Dermis lymphatic vessel endothelial cell (primary cell): ENCODE data around the gene CAPN1. TPM values are rescaled to one million over a fixed set of nuclear protein-coding genes. Genes with fewer than 3 reads are reported as not detected.

Experiments
- total RNA-seq: library from RNA; depleted of rRNA; stranded (reverse); fragments of >200 nt; gene quantifications from 2 replicates; pipeline ENCODE4 v1.2.1, GENCODE V29; 2014

Gene CAPN1
- 80.4 and 81.5 TPM in 2 replicates for total RNA-seq

GRCh38 chr11:65181569-65182257 is at the start of gene CAPN1:
Gene CAPN1 (plus strand): TSS chr11:65181928. CDS start chr11:65182702, 774 bp downstream.

GRCh38 chr11:65134240-65134951 is 47.3 kb upstream of the CAPN1 start, which contains the start of gene SYVN1:
Gene SYVN1 (minus strand): TSS chr11:65134519. CDS start chr11:65133601, 918 bp downstream.

GRCh38 chr11:65170058-65170534 is 11.6 kb upstream of the CAPN1 start, which contains the start of gene SPDYC:
Gene SPDYC (plus strand): TSS chr11:65170233. CDS start chr11:65171358, 1,125 bp downstream.

Other genes starting within 250 kb of the CAPN1 start
- not detected in 2 replicates for gene GPHA2, start 246.0 kb upstream of the CAPN1 start, total RNA-seq
- gene MAJIN, start 209.8 kb upstream of the CAPN1 start, total RNA-seq: not detected in 2 replicates
- gene BATF2, start 185.0 kb upstream of the CAPN1 start, total RNA-seq: 0.52 and 0.54 TPM in 2 replicates
- 124 and 130 TPM in 2 replicates for gene ARL2, start 167.8 kb upstream of the CAPN1 start, total RNA-seq
- 7.5 and 9.9 TPM in 2 replicates for gene SNX15, start 154.5 kb upstream of the CAPN1 start, total RNA-seq
- 4.1 and 5.3 TPM in 2 replicates for gene SAC3D1, start 140.7 kb upstream of the CAPN1 start, total RNA-seq
- 11.5 and 12.8 TPM in 2 replicates for gene NAALADL1, start 123.4 kb upstream of the CAPN1 start, total RNA-seq
- gene CDCA5, start 97.9 kb upstream of the CAPN1 start, total RNA-seq: 1.5 and 2.0 TPM in 2 replicates
- 16.4 and 20.7 TPM in 2 replicates for gene ZFPL1, start 97.7 kb upstream of the CAPN1 start, total RNA-seq
- gene VPS51, start 85.7 kb upstream of the CAPN1 start, total RNA-seq: 231 and 291 TPM in 2 replicates
- gene TM7SF2, start 70.1 kb upstream of the CAPN1 start, total RNA-seq: 6.0 and 12.8 TPM in 2 replicates
- gene ZNHIT2, start 64.2 kb upstream of the CAPN1 start, total RNA-seq: 6.3 and 6.4 TPM in 2 replicates
- gene FAU, start 59.8 kb upstream of the CAPN1 start, total RNA-seq: 283 and 465 TPM in 2 replicates
- gene MRPL49, start 59.6 kb upstream of the CAPN1 start, total RNA-seq: 41.9 and 49.5 TPM in 2 replicates
- gene SYVN1, start 47.4 kb upstream of the CAPN1 start, total RNA-seq: 7.9 and 12.3 TPM in 2 replicates
- gene SPDYC, start 11.7 kb upstream of the CAPN1 start, total RNA-seq: not detected in 2 replicates
- gene POLA2, start 80.0 kb downstream of the CAPN1 start, total RNA-seq: 3.3 and 3.4 TPM in 2 replicates
- 7.3 and 8.2 TPM in 2 replicates for gene CDC42EP2, start 132.9 kb downstream of the CAPN1 start, total RNA-seq
- 17.8 and 25.1 TPM in 2 replicates for gene DPF2, start 151.9 kb downstream of the CAPN1 start, total RNA-seq
- 0.09 and 0.22 TPM in 2 replicates for gene TIGD3, start 172.8 kb downstream of the CAPN1 start, total RNA-seq
- 0.87 and 1.3 TPM in 2 replicates for gene SLC25A45, start 200.7 kb downstream of the CAPN1 start, total RNA-seq
- gene FRMD8, start 204.7 kb downstream of the CAPN1 start, total RNA-seq: 73.0 and 77.6 TPM in 2 replicates
- gene NEAT1, start 240.9 kb downstream of the CAPN1 start, total RNA-seq: 50.3 and 79.9 TPM in 2 replicates